NB4 (cell line): ENCODE results near the gene UST.

ENCODE experiments used
- CTCF ChIP-seq: IDR thresholded peaks from one replicate; pipeline ENCODE4 v1.5.1; 2012; ENCODE audit warnings: low read depth, low read length
- MAX ChIP-seq: IDR thresholded peaks from 2 replicates; pipeline ENCODE4 v1.6.1; 2011; ENCODE audit warnings: low read depth, low read length
- MYC ChIP-seq: IDR thresholded peaks from 2 replicates; pipeline ENCODE4 v1.6.1; 2011; ENCODE audit warnings: low read depth, low read length
- POLR2A ChIP-seq: IDR thresholded peaks from 2 replicates; pipeline ENCODE4 v1.6.1; 2011; ENCODE audit warnings: mild to moderate bottlenecking; ENCODE audit not compliant: insufficient read length; ENCODE audit errors: extremely low read depth

- TF ChIP-seq CTCF (no peak), MAX (no peak), POLR2A (no peak), MYC (no peak)
Measured at GRCh38 chr6:148851683-148852556, 105.1 kb downstream of the UST start.
